Spleen (tissue), 7 donors: Measurements from ENCODE around the gene TMEM150C.

ENCODE experiments used
- POLR2A ChIP-seq, 3 donors: fragments of 450-650 bp; IDR thresholded peaks; one replicate each; pipeline ENCODE4 v1.5.1; 2017; ENCODE audit warnings: antibody characterized with exemption in 3 of 3, mild to moderate bottlenecking in 1 of 3
- POLR2AphosphoS5 ChIP-seq, 3 donors: sonication (generic); formaldehyde crosslinking; IDR thresholded peaks; one replicate each; pipeline ENCODE4 v1.5.1; 2017; ENCODE audit warnings: antibody characterized with exemption in 3 of 3
- TF ChIP-seq, protein P1 (sequence below), 11 experiments: fragments of 200-600 bp in 7 of 11; fragments of 450-650 bp in 4 of 11; sonication (generic) in 4 of 11; IDR thresholded peaks in 8 of 11; conservative IDR thresholded peaks in 3 of 11; 1 replicate in 7 of 11; 2 replicates in 4 of 11; pipeline versions ENCODE4 v1.4.0 to v1.8.0; 2016 to 2021; ENCODE audit warnings: antibody characterized with exemption in 11 of 11, inconsistent platforms in 4 of 11, mild to moderate bottlenecking in 1 of 11
- donor health status: DM: no; HTN: no; CAD: no; lungs with moderate emphysema.
- donor health status: DM: no; HTN: no; CAD: no.
- donor health status: DM: no; HTN: no; CAD: no.

GRCh38 chr4:82515705-82516104 lies 46.1 kb downstream of the TMEM150C start:
- TF ChIP-seq, protein P1, sequence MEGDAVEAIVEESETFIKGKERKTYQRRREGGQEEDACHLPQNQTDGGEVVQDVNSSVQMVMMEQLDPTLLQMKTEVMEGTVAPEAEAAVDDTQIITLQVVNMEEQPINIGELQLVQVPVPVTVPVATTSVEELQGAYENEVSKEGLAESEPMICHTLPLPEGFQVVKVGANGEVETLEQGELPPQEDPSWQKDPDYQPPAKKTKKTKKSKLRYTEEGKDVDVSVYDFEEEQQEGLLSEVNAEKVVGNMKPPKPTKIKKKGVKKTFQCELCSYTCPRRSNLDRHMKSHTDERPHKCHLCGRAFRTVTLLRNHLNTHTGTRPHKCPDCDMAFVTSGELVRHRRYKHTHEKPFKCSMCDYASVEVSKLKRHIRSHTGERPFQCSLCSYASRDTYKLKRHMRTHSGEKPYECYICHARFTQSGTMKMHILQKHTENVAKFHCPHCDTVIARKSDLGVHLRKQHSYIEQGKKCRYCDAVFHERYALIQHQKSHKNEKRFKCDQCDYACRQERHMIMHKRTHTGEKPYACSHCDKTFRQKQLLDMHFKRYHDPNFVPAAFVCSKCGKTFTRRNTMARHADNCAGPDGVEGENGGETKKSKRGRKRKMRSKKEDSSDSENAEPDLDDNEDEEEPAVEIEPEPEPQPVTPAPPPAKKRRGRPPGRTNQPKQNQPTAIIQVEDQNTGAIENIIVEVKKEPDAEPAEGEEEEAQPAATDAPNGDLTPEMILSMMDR (IDR thresholded peaks at IDR 0.05 in 8 of 11, conservative IDR thresholded peaks at IDR 0.05 in 3 of 11), result no peak
- no peak for TF ChIP-seq POLR2A (IDR thresholded peaks at IDR 0.05)
- no peak for TF ChIP-seq POLR2AphosphoS5 (IDR thresholded peaks at IDR 0.05)
